IMR-90 (cell line): ENCODE measurements around the gene CRTAC1.

Source experiments
- CTCF ChIP-seq: conservative IDR thresholded peaks from 2 replicates; pipeline ENCODE4 v1.5.1; 2012; ENCODE audit warnings: mild to moderate bottlenecking, low read depth, low read length, improper control_type of control experiment
- USF2 ChIP-seq: fragments of 150-350 bp; IDR thresholded peaks from 2 replicates; pipeline ENCODE4 v1.6.1; 2017; ENCODE audit warnings: mild to moderate bottlenecking, antibody characterized with exemption, low read length, low read depth

- no peak for TF ChIP-seq CTCF
- TF ChIP-seq USF2: no peak
Measured at GRCh38 chr10:97879241-97879640, 151.2 kb downstream of the CRTAC1 start.
